K562 (cell line): Measurements from ENCODE around the gene TBRG1. TPM values are rescaled to one million over a fixed set of nuclear protein-coding genes. Genes with fewer than 3 reads are reported as not detected.

ENCODE experiments used
- ATAC-seq: fragments of 200-7000 bp; cut with Tn5 transposase; 3 replicates; pipeline ENCODE4 v1.9.1; 2020; ENCODE audit warnings: moderate library complexity
- BruUV-seq: library from RNA; stranded (reverse); fragments of 400-500 nt; replicated peaks from 2 replicates; lab custom pipeline; 2021; lab: Mats Ljungman, UMichigan
- CTCF ChIA-PET: fragments of 300-600 bp; formaldehyde crosslinking; extraction: SDS; loops from one replicate; lab custom pipeline; 2021; ENCODE audit warnings: low intra/inter-chr PET ratio; lab: Yijun Ruan, JAX
- POLR2A ChIA-PET: fragments of 300-600, 350-650 bp; sonication (Branson Sonifier 250); formaldehyde crosslinking; extraction: SDS; loops from one replicate; lab custom pipeline; 2021; ENCODE audit warnings: antibody characterized with exemption, inconsistent platforms; lab: Yijun Ruan, JAX
- DNase-seq, 4 experiments: peaks; one replicate each; pipeline versions ENCODE4 v3.0.0 to v3.0.0-alpha.2; 2011 to 2018; ENCODE audit warnings: low spot score in 3 of 4, mixed read lengths in 3 of 4; ENCODE audit errors: extremely low read depth in 1 of 4
- FAIRE-seq: peaks from 2 replicates; lab custom pipeline; 2011; peaks lifted over from hg19 to GRCh38; lab: Jason Lieb, UNC
- H2AFZ ChIP-seq: 2 replicates; pipeline ENCODE4 v1.6.0; 2011; ENCODE audit warnings: low read depth, low read length, control low read depth, inconsistent platforms
- H3K27ac ChIP-seq: fragments of 200-600 bp; 3 replicates; pipeline ENCODE4 v1.8.0; 2011; ENCODE audit warnings: low read depth, mild to moderate bottlenecking, control low read depth, inconsistent platforms, low read length, moderate library complexity, mixed read lengths; ENCODE audit errors: extremely low read depth
- H3K27me3 ChIP-seq, 2 experiments: fragments of 300-600 bp in 1 of 2; 2 replicates in 1 of 2; 3 replicates in 1 of 2; pipeline versions ENCODE4 v1.6.0 to v1.8.0; 2011; ENCODE audit warnings: inconsistent platforms in 2 of 2, low read length in 2 of 2, mild to moderate bottlenecking in 1 of 2, mixed read lengths in 1 of 2, moderate library complexity in 1 of 2; ENCODE audit not compliant: control insufficient read depth in 2 of 2, insufficient read depth in 2 of 2
- H3K36me3 ChIP-seq: fragments of 300-600 bp; 3 replicates; pipeline ENCODE4 v1.8.0; 2011; ENCODE audit warnings: mild to moderate bottlenecking, low read length, inconsistent platforms; ENCODE audit not compliant: control insufficient read depth, insufficient read depth
- H3K4me1 ChIP-seq, 2 experiments: fragments of 200-600 bp in 1 of 2; replicated peaks in 1 of 2; 2 replicates in 1 of 2; 3 replicates in 1 of 2; pipeline versions ENCODE4 v1.5.1 to v1.8.0; 2011; ENCODE audit warnings: inconsistent platforms in 2 of 2, low read length in 2 of 2, mild to moderate bottlenecking in 1 of 2, mixed read lengths in 1 of 2, moderate library complexity in 1 of 2; ENCODE audit not compliant: control insufficient read depth in 2 of 2, insufficient read depth in 2 of 2
- H3K4me2 ChIP-seq: 2 replicates; pipeline ENCODE4 v1.6.1; 2011; ENCODE audit warnings: low read length, control low read depth, inconsistent platforms, mixed read lengths; ENCODE audit not compliant: insufficient read depth
- H3K4me3 ChIP-seq: fragments of 200-600 bp; sonication (generic), shearing (Covaris generic); 2 replicates; pipeline ENCODE4 v1.5.1; 2016; ENCODE audit warnings: control low read depth, inconsistent platforms
- H3K79me2 ChIP-seq: fragments of 200-600 bp; 3 replicates; pipeline ENCODE4 v1.8.0; 2011; ENCODE audit warnings: low read length, inconsistent platforms; ENCODE audit not compliant: control insufficient read depth, insufficient read depth
- H3K9ac ChIP-seq, 2 experiments: 2 replicates each; pipeline versions ENCODE4 v1.6.0 to v1.6.1; 2011; ENCODE audit warnings: low read depth in 2 of 2, low read length in 2 of 2, control low read depth in 1 of 2, inconsistent platforms in 1 of 2, mild to moderate bottlenecking in 1 of 2, mixed read lengths in 1 of 2; ENCODE audit not compliant: insufficient read depth in 1 of 2
- H3K9me1 ChIP-seq: one replicate; pipeline ENCODE4 v1.6.0; 2011; ENCODE audit warnings: inconsistent platforms, mild to moderate bottlenecking, low read length, moderate library complexity; ENCODE audit not compliant: control insufficient read depth, insufficient read depth
- H3K9me3 ChIP-seq: replicated peaks from 2 replicates; pipeline ENCODE4 v1.5.1; 2011; ENCODE audit warnings: low read depth, low read length, inconsistent platforms; ENCODE audit not compliant: control insufficient read depth, insufficient read depth
- H4K20me1 ChIP-seq: replicated peaks from 2 replicates; pipeline ENCODE4 v1.6.1; 2011; ENCODE audit warnings: low read length, inconsistent platforms, mixed read lengths; ENCODE audit not compliant: control insufficient read depth, insufficient read depth
- CEBPG ChIP-seq, 3 experiments: fragments of 200-800 bp in 1 of 3; sonication (Bioruptor generic) in 1 of 3; sonication (generic) in 1 of 3; formaldehyde crosslinking in 1 of 3; IDR thresholded peaks in 2 of 3; conservative IDR thresholded peaks in 1 of 3; 2 replicates each; pipeline versions ENCODE4 v1.6.1 to v1.8.0; 2016 to 2022; ENCODE audit warnings: missing compliant biosample characterization in 2 of 3, missing genetic modification characterization in 2 of 3, mild to moderate bottlenecking in 1 of 3, missing genetic modification reagents in 1 of 3
- JUND ChIP-seq, 2 experiments: IDR thresholded peaks; 2 replicates in 1 of 2; 3 replicates in 1 of 2; pipeline ENCODE4 v1.6.1; 2011; ENCODE audit warnings: borderline replicate concordance in 2 of 2, low read depth in 2 of 2, low read length in 2 of 2, improper control_type of control experiment in 1 of 2, missing biosample characterization in 1 of 2, missing genetic modification characterization in 1 of 2, missing genetic modification reagents in 1 of 2
- MYC ChIP-seq, 2 experiments: fragments of 250-450 bp in 1 of 2; sonication (Bioruptor Pico) in 1 of 2; IDR thresholded peaks; 2 replicates each; pipeline versions ENCODE4 v1.5.1 to v1.6.1; 2012 to 2021; ENCODE audit warnings: low read depth in 2 of 2, borderline replicate concordance in 1 of 2, improper control_type of control experiment in 1 of 2, low read length in 1 of 2, mild to moderate bottlenecking in 1 of 2, moderate library complexity in 1 of 2
- PURB ChIP-seq: sonication (generic); formaldehyde crosslinking; IDR thresholded peaks from 2 replicates; pipeline ENCODE4 v1.9.0; 2021; ENCODE audit warnings: low read depth, mild to moderate bottlenecking, missing genetic modification reagents
- SMAD3 ChIP-seq: fragments of 450-650 bp; formaldehyde crosslinking; conservative IDR thresholded peaks from 2 replicates; pipeline ENCODE4 v1.4.0; 2020; ENCODE audit warnings: mild to moderate bottlenecking
- ZNF263 ChIP-seq: sonication (generic); formaldehyde crosslinking; IDR thresholded peaks from 2 replicates; pipeline ENCODE4 v1.8.0; 2022; ENCODE audit warnings: mild to moderate bottlenecking, missing genetic modification reagents, borderline replicate concordance
- ZNF551 ChIP-seq: fragments of 250-450 bp; sonication (Bioruptor Pico); IDR thresholded peaks from 2 replicates; pipeline ENCODE4 v1.5.0; 2021; ENCODE audit warnings: mild to moderate bottlenecking, moderate library complexity
- ZNF583 ChIP-seq: fragments of 250-450 bp; sonication (Bioruptor Pico); IDR thresholded peaks from 2 replicates; pipeline ENCODE4 v1.4.0; 2020
- WGBS: fragments of 100-300 bp; shearing (Covaris generic); methylation state at CpG from one replicate; pipeline ENCODE4 v1.1.6; 2016; ENCODE audit warnings: low coverage, mixed read lengths; ENCODE audit not compliant: insufficient coverage; ENCODE audit errors: missing lambda C conversion rate; 5-methylcytosine and 5-hydroxymethylcytosine counted together
- in situ Hi-C: fragments of 300-500 bp; cut with MboI; formaldehyde crosslinking; loops from 4 replicates; pipeline ENCODE4 v1.15.0; 2018; ENCODE audit warnings: inconsistent platforms, mixed read lengths
- intact Hi-C: fragments of 100-400 bp; cut with micrococcal nuclease; formaldehyde crosslinking; loops from 2 replicates; pipeline ENCODE4 v1.14.2; 2022
- polyA plus RNA-seq, 8 experiments: library from polyadenylated mRNA; depleted of rRNA in 4 of 8; stranded (reverse) in 5 of 8; unstranded in 3 of 8; fragments of >200 nt; fragmentation: Nextera tagmentation in 2 of 8; fragmentation: Illumina TruSeq in 1 of 8; extraction: Ambion mirVana in 2 of 8; extraction: Trizol in 1 of 8; gene quantifications; 2 replicates each; pipeline versions ENCODE4 v1.2.1 to v1.2.3, GENCODE V29; 2011 to 2014; ENCODE audit warnings: inconsistent platforms in 1 of 8, missing spikeins in 1 of 8
- total RNA-seq, 7 experiments: library from RNA; depleted of rRNA in 6 of 7; stranded (reverse); fragments of >200 nt in 6 of 7; fragmentation: Illumina TruSeq in 2 of 7; extraction: Trizol in 2 of 7; gene quantifications; 2 replicates each; pipeline versions ENCODE4 v1.2.1 to v1.2.3, GENCODE V29; 2011 to 2021; ENCODE audit warnings: low replicate concordance in 1 of 7
- TF ChIP-seq, protein P1 (sequence below): sonication (generic); IDR thresholded peaks from 2 replicates; pipeline ENCODE4 v1.6.1; 2016

TBRG1 gene
- total and polyA plus RNA-seq, 9 of the 15 experiments (the other 6 are each of a cell fraction or from before 2014, with no cell fraction given), result 8.7 to 30.0 (median 20.2) TPM

- WGBS, result 62% methylated on average over 2 of the region's 2 CpGs
- POLR2A ChIA-PET, result interaction anchor here (0.5 to 1.0 kb wide), 2 partner anchors 9 to 63 kb away, joined by 3 read pairs; no protein-coding TSS in a partner anchor
- H3K27ac ChIP-seq, result no peak overlapping the region
- BruUV-seq, result no TSS peak
- intact Hi-C loops, result no loop called here
- no peak overlapping the region for H3K4me2 ChIP-seq
- no peak overlapping the region for H3K4me3 ChIP-seq
- TF ChIP-seq CEBPG (CRISPR knock-in tag; IDR thresholded peaks at IDR 0.05), result no peak
- TF ChIP-seq CEBPG (tag; conservative IDR thresholded peaks at IDR 0.05 in 1 of 2, IDR thresholded peaks at IDR 0.05 in 1 of 2), result no peak
- TF ChIP-seq SMAD3, result no peak
- no peak for TF ChIP-seq ZNF583 (CRISPR knock-in tag)
- TF ChIP-seq ZNF263 (CRISPR knock-in tag), result no peak
- no peak for TF ChIP-seq PURB (CRISPR knock-in tag)
- no peak for TF ChIP-seq JUND (IDR thresholded peaks at IDR 0.05; ENCODE audit: borderline replicate concordance, low read depth, low read length)
- no peak for TF ChIP-seq JUND (tag; IDR thresholded peaks at IDR 0.05; ENCODE audit: borderline replicate concordance, low read depth, low read length)
- TF ChIP-seq MYC (IDR thresholded peaks at IDR 0.05; ENCODE audit: low read depth, low read length), result no peak
- TF ChIP-seq MYC (CRISPR knock-in tag; IDR thresholded peaks at IDR 0.05; ENCODE audit: borderline replicate concordance, low read depth), result no peak
- no peak for TF ChIP-seq ZNF551 (CRISPR knock-in tag)
- TF ChIP-seq, protein P1, sequence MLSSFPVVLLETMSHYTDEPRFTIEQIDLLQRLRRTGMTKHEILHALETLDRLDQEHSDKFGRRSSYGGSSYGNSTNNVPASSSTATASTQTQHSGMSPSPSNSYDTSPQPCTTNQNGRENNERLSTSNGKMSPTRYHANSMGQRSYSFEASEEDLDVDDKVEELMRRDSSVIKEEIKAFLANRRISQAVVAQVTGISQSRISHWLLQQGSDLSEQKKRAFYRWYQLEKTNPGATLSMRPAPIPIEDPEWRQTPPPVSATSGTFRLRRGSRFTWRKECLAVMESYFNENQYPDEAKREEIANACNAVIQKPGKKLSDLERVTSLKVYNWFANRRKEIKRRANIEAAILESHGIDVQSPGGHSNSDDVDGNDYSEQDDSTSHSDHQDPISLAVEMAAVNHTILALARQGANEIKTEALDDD, result 0 out of 2 replicates have a peak, but pooled peaks have one; percentile 20
- TF ChIP-seq, all 486 proteins: peak for 1
- no peak for DNase-seq
- peaks cover 4 to 16% of the 10 kb centered on the region in 2 experiments; a peak in 2 of 5 replicates for H3K4me1 ChIP-seq
- H3K36me3 ChIP-seq, result no peaks in the 10 kb centered on the region
- no peaks in the 10 kb centered on the region for H3K79me2 ChIP-seq
- H3K9ac ChIP-seq, result no peak overlapping the region
- H4K20me1 ChIP-seq, result 0 out of 2 replicates have a peak, but pooled peaks cover 7% of the 10 kb centered on the region
- H3K27me3 ChIP-seq, result no peaks in the 10 kb centered on the region
- H2AFZ ChIP-seq, result no peak overlapping the region
- H3K9me1 ChIP-seq, result no peaks in the 10 kb centered on the region
- no peaks in the 10 kb centered on the region for H3K9me3 ChIP-seq
- in situ Hi-C loops, result no loop called here
- no peak for ATAC-seq
- FAIRE-seq, result no peak
- CTCF ChIA-PET, result interaction anchor here (0.6 kb wide), 1 partner anchor 590 kb away, joined by 3 read pairs; no protein-coding TSS in a partner anchor
Observed at GRCh38 chr11:124663861-124664260, 41.2 kb downstream of the TBRG1 start.
